Activated T-helper 1 cell treated with Interleukin-2 at 50 U/mL for 16 hours (primary cell): Measurements from ENCODE around the gene DMD.
"Not testable (repeated sequence)": the region's sequence is repeated elsewhere in the genome, so short reads cannot be mapped to it uniquely, and the experiment has no call there.

Experiments
- DNase-seq: peaks from one replicate; pipeline ENCODE4 v3.0.0-alpha.2; 2020; ENCODE audit warnings: low read depth

DMD gene

DNA sequence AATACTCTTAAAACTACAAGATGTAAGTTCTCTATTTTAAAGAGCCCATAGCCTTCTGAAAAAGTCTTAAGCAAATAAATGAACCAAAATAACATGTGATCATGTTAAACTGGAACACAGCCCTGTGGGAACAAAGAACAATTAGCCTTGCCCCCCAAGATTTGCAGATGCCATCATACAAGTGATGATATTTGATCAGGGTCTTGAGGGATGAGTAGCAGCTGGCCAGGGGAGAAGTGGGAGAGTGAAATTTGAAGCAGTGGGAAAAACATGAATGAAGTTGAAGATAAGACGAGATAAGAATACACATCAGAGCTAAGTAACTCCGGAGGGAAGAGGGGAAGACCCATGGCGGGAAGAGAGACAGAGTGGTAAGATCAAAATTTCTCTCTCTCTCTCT lies 1689.4 kb downstream of the DMD start:
- DNase-seq = no peak

DNA sequence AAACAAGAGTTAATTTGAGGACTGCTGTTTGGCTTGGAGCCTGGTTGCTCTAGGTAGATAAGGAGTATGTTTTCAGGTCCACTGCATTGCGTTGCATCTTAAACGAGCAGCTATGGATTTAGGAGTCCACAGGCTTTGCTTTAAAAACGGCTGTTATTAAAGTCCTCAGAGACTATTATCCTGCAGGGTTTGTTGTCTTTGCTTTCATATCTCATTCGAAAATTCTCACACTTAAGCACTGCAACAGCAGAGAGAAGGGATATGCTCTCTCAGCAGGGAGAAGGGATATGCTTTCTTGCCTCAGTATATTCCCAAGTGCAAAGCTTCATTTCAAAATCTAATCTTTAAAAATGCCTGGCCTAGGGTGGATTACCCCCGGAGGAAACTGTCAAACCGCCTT lies 1694.8 kb downstream of the DMD start:
- DNase-seq = no peak

DNA sequence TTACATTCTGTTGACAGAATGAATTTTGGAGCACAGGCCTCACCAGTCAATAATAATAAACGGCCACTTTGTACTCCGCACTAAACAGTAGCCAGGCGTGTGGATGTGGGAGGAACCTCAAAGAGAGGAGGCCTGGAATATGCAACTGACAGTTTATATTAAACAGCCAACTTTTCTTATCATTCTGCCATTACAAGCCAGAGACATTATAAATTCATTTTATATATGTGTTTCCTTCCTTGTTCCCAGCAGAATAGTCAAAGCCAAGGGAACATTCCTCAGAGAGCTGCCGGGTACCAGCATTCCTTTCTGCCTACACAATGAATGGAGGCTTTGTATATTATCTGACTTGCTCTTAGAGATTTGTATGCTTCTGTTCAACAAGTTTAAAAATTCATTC lies 1703.0 kb downstream of the DMD start:
- no peak for DNase-seq

DNA sequence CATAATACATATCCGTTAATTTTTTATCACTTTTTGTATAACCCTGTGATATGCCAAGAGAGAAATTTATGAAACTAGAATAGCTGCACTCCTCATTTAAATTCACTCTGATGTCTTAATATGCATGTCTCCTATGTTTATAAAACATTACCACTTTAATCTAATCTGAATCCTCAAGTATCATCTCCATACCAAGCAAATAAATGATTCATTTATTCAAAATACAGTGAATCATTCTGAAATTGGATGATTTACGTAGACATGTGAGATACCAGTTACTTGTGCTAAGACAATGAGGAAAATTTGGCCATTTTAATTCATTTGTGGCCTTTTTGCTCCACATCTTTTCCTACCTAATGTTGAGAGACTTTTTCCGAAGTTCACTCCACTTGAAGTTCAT lies 1704.4 kb downstream of the DMD start:
- DNase-seq = no peak

DNA sequence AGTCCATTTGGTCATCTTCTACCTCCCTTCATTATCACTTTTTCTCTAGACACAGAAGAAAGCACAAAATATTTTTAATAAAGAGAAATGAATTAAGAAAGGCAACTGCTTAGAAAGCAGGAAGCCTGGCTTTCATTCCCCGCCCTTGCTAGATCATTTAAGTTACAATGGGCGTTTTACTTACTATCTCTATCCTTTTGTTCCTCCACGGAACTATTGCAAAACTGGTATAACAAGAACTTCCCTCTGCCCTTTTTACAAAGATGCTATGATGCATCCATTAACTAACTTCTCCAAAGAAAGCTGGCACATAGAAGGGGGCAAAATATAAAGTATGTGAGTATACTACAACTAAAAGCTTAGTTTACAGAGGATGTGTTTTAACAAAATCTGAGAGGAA lies 1705.0 kb downstream of the DMD start:
- no peak for DNase-seq

DNA sequence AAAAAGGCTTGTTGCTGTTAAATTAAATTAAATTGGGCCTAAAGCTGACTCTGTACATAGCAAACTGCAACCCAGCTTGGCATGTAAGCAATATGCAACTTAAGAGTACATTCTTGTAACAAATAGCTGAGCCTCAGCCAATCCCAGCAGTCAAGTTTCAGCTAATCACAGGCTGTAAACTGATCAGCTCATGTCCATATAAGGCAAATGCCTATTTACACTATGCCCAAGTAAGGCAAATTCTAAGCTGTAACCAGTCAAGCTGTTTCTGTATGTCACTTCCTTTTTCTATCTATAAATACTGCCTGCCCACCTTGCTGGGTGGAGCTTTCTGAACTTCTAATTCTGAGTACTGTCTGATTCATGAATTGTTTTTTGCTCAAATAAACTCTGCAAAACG lies 1710.4 kb downstream of the DMD start:
- DNase-seq = no peak

DNA sequence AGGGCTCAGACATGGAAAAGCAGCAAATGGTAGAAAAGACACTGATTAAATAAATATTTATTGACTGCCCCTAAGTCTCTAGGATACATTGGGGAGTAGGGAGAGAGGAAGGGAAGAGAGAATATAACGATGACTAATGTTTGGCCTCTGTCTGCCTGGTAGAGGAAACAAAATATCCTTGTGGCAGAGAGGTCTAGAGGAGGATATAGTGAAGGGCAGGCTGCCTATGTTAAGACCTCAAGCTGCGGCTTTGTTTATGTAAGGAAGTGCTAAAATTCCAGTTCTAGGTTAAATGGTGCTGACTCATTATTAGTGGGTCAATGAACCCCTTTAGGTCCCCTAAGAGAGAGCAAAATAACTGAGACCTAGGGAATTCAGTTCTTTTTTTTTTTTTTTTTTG lies 1712.2 kb downstream of the DMD start:
- DNase-seq = no peak

DNA sequence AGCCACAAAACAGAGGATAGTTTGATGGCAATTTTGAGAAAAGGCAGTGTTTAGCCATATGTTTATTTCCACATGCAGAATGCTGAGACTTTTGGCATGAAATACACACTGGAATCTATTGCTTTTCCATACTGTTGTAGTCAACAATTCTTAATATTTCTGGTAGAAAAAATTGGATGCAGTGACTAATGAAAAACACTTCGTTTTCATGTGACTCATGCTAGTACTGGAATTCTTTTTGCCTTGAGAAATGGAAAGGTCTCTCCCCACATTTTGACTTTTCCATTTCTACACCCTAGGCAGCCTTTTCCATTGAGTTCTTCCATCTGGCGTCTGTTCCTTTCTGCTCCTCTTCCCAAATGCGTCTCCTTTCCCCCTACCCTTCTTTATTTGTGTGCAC lies 1714.3 kb downstream of the DMD start:
- DNase-seq = no peak

DNA sequence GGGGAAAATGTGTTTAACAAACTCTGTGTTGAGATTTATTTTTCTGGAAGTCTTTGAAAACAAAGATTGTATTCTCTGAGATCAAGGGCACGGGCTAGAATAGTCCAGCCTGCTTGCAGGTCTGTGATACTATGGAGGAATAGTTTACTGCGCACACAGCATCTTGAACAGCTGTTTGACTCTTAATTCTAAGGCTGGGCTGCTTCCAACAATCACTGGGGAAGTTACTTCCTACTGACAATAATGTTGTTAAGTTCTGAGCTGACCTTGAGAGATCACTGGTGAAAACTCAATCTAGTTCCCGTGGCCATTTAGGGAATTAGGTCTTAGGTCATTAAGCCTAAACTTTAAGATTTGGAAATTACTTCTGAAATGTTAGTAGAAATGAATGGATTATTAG lies 1723.4 kb downstream of the DMD start:
- no peak for DNase-seq

DNA sequence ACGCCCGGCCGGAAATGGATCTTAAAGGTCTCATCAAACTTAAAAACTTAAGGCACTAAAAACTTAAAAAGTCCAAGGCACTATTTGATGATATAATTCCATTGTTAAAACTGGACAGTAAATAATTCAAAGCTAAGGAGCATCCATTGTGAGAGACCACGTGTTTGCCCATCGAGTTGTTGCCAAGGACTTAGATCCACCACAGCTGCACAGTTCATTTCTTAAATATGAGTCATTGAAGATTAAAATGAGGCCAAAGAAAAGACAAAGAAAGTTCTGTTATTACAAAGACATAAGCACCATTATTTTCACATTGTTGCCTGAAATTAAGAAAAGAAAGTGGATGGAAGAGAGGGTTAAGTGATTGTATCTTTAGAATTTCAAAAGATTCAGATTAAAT lies 1728.0 kb downstream of the DMD start:
- no peak for DNase-seq

DNA sequence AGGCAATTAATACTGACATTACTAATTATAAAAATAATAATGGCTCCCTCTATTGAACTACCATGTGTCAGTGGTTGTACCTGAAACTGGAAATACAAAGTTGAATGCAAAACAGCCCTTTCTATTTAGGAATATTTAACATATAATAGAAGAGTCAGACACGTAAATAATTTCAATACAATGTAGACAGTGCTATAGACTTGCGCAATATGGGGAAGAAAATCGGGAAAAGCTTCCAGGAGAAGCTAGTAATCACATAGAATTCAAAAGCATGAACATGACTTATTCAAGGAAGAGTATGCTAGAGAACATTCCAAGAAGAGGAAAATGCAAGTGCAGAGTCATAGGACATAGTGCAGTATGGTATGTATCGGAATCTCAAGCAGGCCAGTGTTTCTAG lies 1730.7 kb downstream of the DMD start:
- DNase-seq = no peak

DNA sequence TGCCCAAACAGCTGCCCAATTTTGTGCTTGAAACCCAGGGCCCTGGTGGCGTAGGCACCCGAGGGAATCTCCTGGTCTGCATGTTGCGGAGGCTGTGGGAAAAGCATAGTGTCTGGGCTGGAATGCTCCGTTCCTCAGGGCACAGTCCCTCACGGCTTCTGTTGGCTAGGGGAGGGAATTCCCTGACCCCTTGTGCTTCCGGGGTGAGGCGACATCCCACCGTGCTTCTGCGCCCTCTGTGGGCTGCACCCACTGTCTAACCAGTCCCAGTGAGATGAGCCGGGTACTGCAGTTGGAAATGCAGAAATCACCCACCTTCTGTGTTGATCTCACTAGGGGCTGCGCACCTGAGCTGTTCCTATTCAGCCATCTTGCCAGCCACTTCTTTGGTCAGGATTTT lies 1740.1 kb downstream of the DMD start:
- DNase-seq = no peak

DNA sequence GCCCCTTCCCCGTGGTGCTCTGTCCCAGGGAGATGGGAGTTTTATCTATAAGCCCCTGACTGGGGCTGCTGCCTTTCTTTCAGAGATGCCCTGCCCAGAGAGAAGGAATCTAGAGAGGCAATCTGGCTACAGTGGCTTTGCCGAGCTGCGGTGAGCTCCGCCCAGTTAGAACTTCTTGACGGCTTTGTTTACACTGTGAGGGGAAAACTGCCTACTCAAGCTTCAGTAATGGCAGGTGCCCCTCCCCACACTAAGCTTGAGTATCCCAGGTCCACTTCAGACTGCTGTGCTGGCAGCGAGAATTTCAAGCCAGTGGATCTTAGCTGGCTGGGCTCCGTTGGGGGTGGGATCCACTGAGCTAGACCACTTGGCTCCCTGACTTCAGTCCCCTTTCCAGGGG lies 1740.6 kb downstream of the DMD start:
- not testable (repeated sequence) for DNase-seq

DNA sequence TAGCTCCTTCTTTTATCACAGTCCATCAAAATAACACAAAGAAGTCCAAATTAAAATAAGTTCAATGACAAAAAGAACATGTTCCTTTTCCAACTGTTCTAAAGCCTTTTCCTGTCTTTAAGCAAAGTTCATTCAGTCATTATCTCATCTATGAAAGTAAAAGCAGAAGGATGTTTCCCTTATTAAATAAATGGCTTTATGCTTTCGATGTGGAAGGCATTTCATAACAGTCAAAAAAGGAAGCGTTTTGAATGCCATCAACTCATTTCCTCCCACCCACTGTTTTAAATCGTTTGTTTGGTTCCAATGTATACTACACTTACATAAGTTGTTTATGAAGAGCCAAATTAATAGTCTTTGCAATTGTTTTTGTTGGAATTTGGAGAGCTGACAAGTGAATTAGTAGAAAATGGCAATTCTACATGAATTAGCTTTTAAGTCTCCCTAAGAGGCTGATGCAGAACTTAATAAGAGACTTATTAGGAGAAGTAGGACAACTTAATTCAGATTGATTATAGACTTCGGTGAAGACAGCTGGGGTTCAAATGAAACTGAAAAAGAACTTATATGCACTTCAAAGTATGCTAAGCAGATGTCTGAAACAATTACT lies 1746.9 kb downstream of the DMD start:
- no peak for DNase-seq

DNA sequence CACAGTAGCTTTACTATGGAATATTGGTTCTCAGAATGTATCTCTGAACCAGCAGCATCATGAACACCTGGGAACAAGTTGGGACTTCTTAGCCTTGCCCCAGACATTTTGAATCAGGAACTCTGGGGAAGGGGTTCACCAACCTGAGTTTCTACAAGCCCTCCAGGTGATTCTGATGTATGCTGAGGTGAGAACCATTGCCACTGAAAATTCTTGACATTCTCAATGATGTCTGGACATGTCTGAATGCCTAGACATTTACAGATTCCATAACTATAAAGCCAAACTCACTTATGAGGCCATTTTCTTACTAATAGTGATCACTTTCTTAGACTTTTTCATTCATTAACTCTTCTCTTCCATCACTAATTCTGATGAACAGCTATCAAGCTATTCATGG lies 1750.1 kb downstream of the DMD start:
- DNase-seq = no peak

DNA sequence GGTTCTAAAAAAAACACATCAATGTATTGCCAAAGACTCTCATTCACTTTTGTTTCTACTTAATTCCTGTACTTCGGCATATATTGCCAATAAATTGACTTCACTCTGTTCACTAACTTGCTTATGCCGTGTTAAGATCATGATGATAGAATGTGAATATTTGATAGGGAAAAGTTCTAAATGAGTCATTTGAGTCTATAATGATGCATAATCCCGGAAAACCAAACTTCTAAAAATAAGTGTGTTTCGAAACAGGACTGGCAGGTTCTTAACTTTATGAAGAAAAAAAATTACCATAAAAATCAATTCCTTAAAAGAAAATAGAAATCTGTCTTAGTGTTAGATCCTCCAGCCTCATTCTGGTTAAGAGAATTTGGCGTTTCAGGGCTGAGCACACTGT lies 1752.0 kb downstream of the DMD start:
- no peak for DNase-seq

DNA sequence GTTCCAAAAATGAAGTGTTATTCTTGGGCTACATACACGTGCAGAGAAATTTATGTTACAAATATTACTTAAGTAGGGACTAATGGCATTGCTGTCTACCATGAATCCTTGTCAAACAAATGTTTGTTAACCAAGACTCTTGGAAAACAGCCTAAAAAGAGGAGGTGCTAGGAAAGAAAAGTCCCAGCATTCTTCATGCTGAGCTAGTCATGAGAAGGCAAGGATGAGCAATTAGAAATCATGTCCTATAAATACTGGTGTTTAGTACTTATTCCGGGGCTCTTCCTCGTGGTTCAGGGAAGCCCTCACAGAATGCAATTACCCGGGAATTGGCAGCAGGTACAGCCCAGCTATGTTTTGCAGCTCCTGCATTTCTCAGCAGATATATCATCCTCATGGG lies 1761.4 kb downstream of the DMD start:
- no peak for DNase-seq

DNA sequence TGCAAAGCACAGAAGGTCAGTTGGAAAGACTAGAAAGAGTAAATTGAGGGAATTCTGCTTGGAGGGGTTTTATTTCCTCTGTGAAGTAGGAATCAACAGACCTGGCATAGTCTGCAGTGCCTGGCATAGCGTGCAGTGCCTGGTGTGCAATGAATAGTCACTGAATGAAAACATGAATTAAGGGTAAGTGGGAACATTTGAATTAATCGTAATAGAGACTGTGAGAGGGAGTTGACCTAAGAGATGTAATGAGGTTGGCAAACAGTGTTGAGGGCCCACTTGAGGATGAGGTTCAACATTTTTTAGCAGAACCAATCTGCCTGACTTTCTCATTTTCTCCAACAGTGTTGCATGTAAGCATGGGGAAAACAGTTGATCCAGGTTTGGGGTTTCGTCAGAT lies 1762.3 kb downstream of the DMD start:
- DNase-seq = no peak

DNA sequence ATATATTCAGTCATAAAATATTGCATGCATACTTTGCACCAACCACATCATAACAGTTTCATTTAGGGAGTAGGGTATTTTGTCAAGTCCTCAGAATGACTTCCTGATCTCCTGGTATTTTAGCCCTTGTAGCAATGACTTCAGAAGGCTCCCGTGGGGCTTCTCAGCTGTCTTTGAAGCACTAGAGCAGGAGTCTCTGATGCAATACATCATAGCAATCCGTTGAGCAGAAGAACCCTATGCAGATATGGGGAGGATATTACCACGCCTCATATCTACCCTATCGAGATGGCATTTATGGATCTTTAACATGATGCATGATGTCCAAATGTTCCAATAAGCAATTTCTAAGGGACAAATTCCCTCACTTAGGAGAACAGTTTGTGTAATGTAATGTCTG lies 1765.8 kb downstream of the DMD start:
- DNase-seq = no peak

DNA sequence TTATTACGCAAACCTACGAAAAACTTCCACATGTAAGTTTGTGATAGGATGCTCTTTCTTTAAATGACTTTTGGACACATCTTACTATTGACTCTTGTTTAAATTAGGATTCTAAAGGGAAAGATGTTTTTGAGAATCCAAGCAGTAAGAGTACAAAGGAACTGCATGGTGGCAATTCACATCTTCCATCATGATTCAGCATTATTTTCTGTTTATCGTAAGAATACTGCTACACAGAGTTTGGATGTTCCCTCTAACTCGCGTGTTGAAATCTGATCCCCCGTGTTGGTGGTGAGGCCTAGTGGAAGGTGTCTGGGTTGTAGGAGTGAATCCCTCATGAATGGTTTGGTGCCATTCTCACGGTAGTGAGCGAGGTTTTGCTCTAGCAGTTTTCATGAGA lies 1767.7 kb downstream of the DMD start:
- DNase-seq = no peak

DNA sequence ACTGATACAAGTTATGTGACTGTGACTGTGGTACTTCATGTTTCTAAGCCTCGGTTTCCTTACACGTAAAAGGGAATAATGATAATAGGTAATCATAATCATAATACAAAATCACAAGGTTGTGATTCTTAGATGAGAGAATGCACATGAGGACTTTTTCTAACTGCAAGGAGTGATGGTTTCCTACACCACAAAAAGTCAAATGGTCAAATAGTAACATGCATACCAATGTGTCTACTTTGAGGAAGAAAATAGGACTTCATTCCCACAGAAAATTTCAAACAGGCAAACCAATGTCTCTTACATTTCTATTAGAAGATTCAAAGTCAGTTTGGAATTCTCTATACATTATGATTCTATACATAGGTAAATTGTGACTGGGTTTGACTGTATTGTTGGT lies 1770.8 kb downstream of the DMD start:
- no peak for DNase-seq

DNA sequence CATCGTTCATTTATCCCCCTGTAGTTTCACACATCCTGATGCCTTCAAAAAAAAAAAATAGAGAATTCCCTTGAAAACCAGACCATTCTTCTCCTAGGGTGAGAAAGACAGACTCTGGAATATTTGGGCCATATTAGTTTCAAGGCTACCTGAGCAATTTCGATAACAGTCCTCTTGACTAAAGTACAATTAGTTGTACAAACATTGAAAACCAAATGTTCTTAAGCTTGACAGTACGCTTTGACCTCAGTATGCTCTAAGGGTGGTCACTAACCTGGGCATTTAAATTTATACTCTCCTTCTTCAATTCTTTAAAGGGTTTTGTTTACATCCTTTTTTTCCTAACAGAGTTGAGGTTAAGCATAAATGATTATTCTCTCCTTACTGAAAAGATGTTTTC lies 1774.9 kb downstream of the DMD start:
- no peak for DNase-seq

DNA sequence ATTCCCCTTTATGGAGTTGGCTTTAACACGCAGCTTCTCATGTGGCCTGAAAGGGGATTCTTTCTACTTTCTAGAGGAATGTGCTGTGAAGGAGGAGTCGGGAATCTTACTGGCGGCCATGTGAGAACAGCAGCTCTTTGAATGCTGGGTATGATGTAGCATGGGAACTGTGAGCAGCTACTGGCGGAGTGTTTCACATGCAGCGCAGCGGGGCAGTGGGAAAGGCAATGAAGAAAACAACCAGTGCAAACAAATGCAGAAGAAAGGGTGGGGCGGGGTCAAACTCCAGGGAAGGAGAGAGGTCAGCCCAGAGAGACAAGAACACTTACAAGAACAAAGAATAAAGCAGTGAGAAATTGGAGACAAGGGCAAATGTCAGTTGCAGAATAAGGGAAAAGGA lies 1775.8 kb downstream of the DMD start:
- DNase-seq = no peak

DNA sequence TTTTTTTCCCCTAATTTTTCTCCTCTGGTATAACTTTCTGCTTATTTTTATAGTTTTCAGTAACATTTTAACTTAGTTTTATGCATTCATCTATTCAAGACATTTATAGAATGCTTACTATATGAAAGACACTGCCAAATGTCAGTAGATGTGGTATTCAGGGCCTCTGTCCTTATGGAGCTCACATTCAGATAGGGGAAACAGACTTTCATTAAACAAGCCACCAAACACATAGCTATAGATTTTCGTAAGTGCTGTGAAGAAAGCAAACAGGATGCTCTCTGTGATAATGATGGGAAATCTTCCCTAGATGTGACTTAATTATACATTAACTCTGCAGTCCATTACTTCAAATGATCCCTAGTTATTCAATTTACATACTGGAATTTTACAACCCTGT lies 1777.5 kb downstream of the DMD start:
- no peak for DNase-seq

DNA sequence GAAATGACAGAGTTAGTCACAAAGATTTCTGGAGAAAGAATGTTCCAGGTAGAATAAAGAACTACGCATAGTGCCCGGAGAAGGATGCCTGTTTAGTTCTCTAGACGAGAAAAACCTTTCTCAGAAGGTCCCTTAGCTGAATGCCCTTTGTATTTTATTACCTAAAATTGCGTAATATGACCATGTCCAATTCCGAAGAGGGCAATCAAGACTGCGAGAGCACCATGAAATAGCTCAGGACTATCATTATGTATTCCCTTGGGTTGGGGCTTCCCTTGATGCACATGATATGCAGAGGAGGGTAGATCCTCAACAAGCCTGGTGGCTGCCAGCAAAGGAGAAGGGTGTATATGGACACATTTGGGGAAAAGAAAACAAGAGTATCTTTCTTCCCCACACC lies 1781.4 kb downstream of the DMD start:
- DNase-seq = no peak
